ENCODE results near the gene FXYD3. TPM values are rescaled to one million over a fixed set of nuclear protein-coding genes. Genes with fewer than 3 reads are reported as not detected.

FXYD3 gene
- total RNA-seq, 1 donor from 2014 or later: not detected

- no peak for TF ChIP-seq CTCF (conservative IDR thresholded peaks at IDR 0.05; ENCODE audit: low read depth, low read length)
- DNase-seq (ENCODE audit: low read depth): no peak
- H3K4me3 ChIP-seq (ENCODE audit: low read depth, low read length): no peak overlapping the region
Measured at GRCh38 chr19:35118268-35119020, 2.8 kb downstream of the FXYD3 start.

- DNase-seq (ENCODE audit: low read depth): no peak
- H3K4me3 ChIP-seq (ENCODE audit: low read depth, low read length): no peak overlapping the region
- no peak for TF ChIP-seq CTCF (conservative IDR thresholded peaks at IDR 0.05; ENCODE audit: low read depth, low read length)
Measured at GRCh38 chr19:35119091-35119490, 3.5 kb downstream of the FXYD3 start.

DNA sequence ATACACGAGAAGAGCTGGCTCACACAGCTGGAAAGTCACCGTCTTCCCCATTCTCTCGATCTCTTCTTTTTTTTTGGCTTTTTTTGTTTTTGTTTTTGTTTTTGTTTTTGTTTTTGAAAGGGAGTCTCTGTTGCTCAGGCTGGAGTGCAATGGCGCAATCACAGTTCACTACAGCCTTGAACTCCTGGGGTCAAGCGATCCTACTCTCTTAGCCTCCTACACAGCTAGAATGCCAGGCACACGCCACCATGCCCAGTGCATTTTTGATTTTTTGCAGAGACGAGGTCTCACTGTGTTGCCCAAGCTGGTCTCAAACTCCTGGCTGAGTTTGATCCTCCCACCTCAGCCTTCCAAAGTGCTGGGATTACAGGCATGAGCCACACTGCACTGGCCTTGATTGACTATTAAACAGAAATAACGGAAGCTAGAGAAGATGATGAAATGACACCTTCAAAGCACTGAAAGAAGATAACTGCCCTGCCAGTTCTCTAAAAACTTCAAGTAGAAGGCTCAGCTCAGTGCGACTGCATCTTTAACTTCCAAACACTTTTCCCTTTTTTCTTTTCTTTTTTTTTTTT is 4.0 kb downstream of the FXYD3 start:
- no peak for TF ChIP-seq CTCF (conservative IDR thresholded peaks at IDR 0.05; ENCODE audit: low read depth, low read length)
- DNase-seq (ENCODE audit: low read depth): no peak
- no peak overlapping the region for H3K4me3 ChIP-seq (ENCODE audit: low read depth, low read length)

DNA sequence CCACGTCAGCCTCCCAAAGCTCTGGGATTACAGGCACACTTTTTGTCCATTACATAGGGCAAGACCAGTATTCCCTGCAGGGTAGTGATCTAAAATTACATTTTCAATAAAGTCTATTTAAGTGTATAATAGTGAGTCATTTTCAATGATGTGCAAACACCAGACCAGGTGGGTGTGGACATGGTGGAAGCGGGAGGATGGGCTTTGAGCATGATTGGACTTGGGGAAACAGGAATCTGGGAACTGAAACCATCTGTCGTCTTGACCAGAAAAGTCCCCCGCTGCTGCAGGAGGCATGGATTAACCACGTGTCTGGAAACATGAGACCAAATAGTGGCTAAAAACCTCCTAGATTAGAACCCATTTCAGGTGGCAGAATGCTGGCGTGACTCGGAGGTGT is 4.9 kb downstream of the FXYD3 start:
- TF ChIP-seq CTCF (conservative IDR thresholded peaks at IDR 0.05; ENCODE audit: low read depth, low read length): no peak
- H3K4me3 ChIP-seq (ENCODE audit: low read depth, low read length): no peak overlapping the region
- no peak for DNase-seq (ENCODE audit: low read depth)

GRCh38 chr19:35120898-35121297 is 5.3 kb downstream of the FXYD3 start:
- H3K4me3 ChIP-seq (ENCODE audit: low read depth, low read length): no peak overlapping the region
- no peak for DNase-seq (ENCODE audit: low read depth)
- TF ChIP-seq CTCF (conservative IDR thresholded peaks at IDR 0.05; ENCODE audit: low read depth, low read length): no peak

DNA sequence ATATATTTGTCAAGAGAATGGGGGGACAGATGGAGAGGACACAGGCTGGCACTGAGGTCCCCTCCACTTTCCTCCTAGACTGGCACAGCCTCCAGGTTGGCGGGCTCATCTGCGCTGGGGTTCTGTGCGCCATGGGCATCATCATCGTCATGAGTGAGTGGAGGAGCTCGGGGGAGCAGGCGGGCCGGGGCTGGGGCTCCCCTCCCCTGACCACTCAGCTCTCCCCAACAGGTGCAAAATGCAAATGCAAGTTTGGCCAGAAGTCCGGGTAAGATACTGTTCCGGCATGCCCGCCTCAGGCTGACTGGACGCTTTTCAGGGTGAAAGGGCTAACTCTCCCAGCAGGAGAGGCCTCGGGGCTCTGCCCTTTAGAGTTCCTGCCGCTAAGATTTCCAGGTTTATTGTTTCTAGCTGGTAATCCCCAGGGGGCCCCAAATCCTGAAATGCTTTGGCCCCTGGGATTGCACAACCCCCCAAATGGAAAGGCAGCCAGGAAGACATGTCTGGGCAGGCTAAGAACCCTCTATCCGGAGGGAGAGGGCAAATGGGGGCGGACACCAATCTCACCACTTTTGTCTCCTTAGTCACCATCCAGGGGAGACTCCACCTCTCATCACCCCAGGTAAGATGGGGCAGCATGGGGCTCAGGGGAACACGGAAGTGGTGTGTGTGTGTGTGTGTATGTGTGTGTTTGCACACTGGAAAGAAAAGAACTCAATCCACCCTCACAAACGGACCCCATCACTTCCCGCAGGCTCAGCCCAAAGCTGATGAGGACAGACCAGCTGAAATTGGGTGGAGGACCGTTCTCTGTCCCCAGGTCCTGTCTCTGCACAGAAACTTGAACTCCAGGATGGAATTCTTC is 7.3 kb downstream of the FXYD3 start:
- no peak for TF ChIP-seq CTCF (conservative IDR thresholded peaks at IDR 0.05; ENCODE audit: low read depth, low read length)
- no peak for DNase-seq (ENCODE audit: low read depth)
- H3K4me3 ChIP-seq (ENCODE audit: low read depth, low read length): no peak overlapping the region
